Caki2 (cell line): ENCODE measurements around the gene RAB14. TPM values are rescaled to one million over a fixed set of nuclear protein-coding genes. Genes with fewer than 3 reads are reported as not detected.

Experiments used
- DNase-seq: peaks from one replicate; pipeline ENCODE4 v3.0.0-alpha.2; 2015; ENCODE audit warnings: low read depth
- in situ Hi-C: cut with HindIII; loops from 2 replicates; pipeline ENCODE4 v1.10.0; 2016; ENCODE audit warnings: low sequenced_read_pairs, low pct_unique_long_range_greater_than_20kb, mixed read lengths
- total RNA-seq: library from RNA; depleted of rRNA; stranded (reverse); fragments of >200 nt; shearing (Covaris generic); gene quantifications from 2 replicates; pipeline ENCODE4 v1.2.3, GENCODE V29; 2014; ENCODE audit warnings: low replicate concordance

Gene RAB14
- total RNA-seq, 1 experiment from 2014 or later, result 19.0 TPM

GRCh38 chr9:121198512-121199042 is 3.1 kb downstream of the RAB14 start:
- in situ Hi-C loops, result no loop called here
- DNase-seq, result no peak

DNA sequence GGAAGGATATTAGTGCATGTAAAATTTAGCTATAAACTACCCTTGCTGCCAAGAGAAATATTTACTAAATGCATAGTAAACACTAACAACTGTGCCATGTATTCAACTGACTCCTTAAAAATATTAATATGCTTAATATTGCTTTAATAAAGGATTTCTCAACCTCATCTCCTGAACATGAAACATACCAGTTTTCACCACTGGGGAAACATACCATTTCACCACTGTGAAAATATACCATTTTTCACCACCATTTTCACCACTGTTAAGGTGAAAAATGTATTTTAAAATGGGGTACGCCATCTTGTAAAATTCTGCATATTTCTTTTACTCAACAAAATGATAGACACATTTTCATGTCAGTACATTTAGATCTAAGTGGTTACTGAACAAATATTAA is 4.5 kb downstream of the RAB14 start:
- in situ Hi-C loops, result no loop called here
- no peak for DNase-seq

DNA sequence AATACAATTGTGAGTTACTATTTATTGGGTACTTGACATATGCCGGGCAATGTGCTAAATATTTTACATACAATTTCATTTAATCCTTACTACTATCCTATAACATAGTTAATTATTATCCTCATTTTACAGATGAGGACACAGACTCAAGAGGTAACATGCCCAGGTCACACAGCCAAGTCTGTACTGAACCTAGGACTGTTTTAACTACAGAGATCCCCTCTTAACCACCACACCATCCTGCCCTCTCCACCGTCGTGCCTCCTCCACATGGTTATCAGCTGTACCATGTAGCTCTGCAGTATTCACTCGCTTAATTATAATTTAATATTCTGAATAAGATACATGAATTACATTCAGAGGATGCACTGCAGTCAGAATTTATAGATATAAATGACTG is 5.3 kb downstream of the RAB14 start:
- in situ Hi-C loops, result no loop called here
- no peak for DNase-seq

- in situ Hi-C loops, result no loop called here
- DNase-seq, result no peak
These were observed 6.9 kb downstream of the RAB14 start for GRCh38 chr9:121194730-121195129.

- in situ Hi-C loops, result no loop called here
- no peak for DNase-seq
These were observed 8.6 kb downstream of the RAB14 start for GRCh38 chr9:121192959-121193640.

DNA sequence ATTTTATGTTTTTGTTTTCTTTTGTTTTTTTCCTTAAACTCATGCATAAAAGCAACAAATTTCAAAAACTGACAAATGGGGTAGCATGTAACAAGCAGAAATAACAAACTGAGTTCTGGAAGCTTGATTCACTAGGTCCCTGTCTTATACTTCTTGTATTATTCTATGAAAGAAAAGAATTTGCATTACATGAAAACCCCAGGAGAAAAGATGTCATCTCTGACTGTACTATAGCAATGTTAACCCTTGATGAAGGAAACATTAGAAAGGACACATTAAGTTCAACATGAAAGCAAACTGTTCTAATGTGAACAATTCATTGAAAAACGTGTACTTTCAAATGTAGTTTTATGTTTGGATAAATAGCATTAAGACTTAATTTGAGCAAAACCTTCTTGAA is 9.2 kb downstream of the RAB14 start:
- DNase-seq, result no peak
- in situ Hi-C loops, result no loop called here

- in situ Hi-C loops, result no loop called here
- no peak for DNase-seq
These were observed 10.4 kb downstream of the RAB14 start for GRCh38 chr9:121191235-121191634.

- in situ Hi-C loops, result no loop called here
- DNase-seq, result no peak
These were observed 12.0 kb downstream of the RAB14 start for GRCh38 chr9:121189660-121190059.

GRCh38 chr9:121189006-121189405 is 12.7 kb downstream of the RAB14 start:
- in situ Hi-C loops, result no loop called here
- DNase-seq, result no peak

DNA sequence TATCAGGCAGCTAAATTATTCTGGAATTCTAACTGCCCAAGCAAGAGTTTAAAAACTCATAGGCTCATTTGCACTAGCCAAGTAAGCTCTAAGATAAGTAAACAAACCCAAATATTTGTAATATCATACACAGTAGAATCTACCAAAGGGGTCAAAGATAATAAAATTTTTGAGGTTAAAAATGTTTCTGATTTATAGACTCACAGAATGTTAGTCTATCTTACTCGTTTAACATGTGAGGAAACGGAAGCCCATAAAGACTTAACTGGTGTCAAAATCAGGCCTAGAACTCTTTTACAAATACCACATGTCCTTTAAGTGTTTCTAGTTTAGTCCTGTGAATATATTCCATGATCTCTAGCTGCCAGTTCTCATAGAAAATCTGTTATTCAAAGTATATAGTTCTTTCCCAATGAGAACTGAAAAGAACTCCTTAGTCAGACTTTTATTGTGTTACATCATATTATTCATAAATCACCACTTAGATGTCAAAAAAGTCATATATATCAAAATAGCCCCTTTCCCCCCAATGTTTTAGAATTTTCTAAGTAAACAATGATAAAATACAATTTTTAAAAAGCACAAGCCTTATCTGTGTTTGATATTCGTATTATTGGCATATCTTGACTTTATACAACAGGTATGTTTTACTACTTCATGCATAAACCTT is 13.9 kb downstream of the RAB14 start:
- in situ Hi-C loops, result no loop called here
- no peak for DNase-seq

DNA sequence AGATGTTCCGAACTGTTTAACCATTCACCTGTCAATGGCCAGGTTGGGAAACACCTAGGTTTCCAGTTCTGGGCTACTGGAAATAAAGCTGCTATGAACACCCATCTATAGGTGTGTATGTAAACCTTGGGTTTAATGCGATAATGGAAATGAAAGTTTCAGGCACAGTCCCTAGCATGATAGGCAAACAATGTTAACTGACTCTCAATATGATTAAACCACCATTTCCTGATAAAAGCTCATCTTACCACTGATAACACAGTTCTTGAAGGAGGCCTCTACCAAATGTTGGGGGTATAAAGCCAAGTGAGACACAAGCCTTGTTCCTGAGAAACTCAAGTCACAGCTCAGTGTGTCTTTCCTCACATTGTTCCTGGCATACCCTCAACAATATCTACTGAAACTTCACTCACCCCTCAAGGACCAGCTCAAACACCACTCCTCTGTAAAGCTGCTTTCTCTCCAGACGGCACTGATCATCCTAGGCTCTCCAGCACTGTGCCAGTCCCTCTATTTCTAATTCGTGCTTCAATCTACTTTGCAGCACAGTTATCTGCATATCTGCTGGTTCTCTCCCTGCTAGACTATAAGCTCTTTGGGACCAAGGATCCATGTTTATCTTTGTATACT is 15.8 kb downstream of the RAB14 start:
- in situ Hi-C loops, result no loop called here

GRCh38 chr9:121185178-121185745 is 16.4 kb downstream of the RAB14 start:
- DNase-seq, result no peak
- in situ Hi-C loops, result no loop called here

More for the DNA sequence above, 15.8 kb downstream of the RAB14 start:
- DNase-seq, result no peak

- DNase-seq, result no peak
- in situ Hi-C loops, result no loop called here
These were observed 17.2 kb downstream of the RAB14 start for GRCh38 chr9:121184463-121184862.

- no peak for DNase-seq
- in situ Hi-C loops, result no loop called here
These were observed 17.8 kb downstream of the RAB14 start for GRCh38 chr9:121183666-121184423.

DNA sequence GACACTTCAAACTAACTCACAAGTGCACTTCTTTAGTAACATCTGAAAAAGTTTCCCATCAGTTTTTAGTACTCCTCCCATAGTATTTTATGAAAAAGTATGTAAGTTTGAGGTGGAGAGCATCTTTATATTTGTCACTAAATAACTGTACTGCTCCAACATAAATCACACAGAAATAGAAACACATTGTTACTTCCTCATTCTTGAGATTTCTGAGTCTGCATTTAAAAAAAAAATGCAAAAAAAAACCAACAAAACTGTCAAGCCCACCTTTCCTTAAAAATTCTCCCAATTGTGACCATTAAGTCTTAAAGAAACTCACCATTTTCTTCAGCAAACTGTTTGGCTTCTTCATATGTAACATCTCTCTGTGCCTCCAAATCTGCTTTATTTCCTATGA is 18.7 kb downstream of the RAB14 start:
- DNase-seq, result no peak
- in situ Hi-C loops, result no loop called here

DNA sequence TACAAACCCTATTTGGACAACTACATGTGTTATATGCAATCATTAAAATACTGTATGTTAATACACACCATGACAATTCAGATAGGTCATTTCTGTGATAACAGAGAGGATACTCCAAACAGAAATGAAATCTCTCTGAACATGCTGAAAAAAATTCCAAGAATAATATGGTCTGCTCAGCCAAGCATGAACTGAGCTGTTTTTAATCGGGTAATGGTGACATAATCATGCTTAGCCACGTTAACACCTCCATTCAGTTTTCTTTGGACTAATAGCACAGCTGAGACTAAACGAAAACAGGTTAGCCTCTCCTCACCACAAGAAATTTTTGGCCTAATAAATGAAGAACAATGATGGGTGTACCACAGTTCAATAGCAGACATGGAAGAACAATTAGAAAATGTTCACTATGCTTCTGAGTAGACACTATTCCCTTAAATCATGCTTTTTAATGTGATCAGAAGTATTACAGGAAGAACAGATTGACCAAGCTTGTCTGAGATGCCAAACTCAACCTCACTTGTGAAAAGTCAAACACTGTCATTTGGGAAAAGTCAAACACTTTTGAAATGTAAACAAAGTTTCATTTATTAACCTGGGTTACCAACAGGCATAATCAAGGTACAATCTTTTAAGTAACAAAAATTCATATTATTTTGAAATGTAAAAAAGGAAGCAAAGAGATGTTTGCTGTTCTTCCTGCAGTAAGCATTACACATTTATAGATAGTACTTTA is 19.4 kb downstream of the RAB14 start:
- in situ Hi-C loops, result no loop called here
- DNase-seq, result peak; percentile 14

DNA sequence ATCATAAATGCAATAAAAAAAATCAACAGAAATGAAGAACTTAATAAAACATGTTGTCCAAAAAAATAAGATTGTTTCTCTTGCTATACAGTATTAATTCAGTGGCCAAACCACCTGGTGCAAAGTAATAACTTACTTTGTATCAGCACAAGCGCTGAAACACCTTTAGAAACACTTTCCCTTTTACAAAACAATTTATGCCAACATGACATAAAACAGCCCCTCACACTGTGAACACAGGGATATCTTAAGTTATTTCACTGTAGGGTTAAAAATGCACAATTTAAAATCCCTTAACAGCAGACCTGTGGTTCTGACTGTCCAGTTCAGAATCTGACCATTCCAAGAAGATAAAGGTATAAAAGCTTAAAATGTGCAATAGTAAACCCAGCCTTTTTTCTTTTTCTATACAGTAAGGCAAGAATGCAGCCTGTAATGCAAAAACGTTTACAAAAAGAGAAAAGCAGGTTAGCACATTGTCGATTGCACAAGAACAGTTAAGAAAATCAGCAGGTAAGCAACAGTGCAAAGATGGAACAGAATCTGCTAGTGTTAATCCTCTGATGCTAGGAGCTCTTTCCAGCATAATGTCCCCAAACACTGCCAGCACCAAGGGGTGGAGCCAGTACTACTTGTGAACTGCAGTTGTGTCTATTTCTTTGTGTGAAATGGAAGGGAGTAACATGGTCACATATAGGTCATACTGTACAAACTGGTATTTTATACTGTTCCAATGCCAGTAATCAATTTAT is 21.6 kb downstream of the RAB14 start:
- in situ Hi-C loops, result no loop called here
- DNase-seq, result no peak
